ENCODE results near the gene NANOS3. TPM values are rescaled to one million over a fixed set of nuclear protein-coding genes. Genes with fewer than 3 reads are reported as not detected.

Gene NANOS3
- total RNA-seq, 1 donor from 2014 or later, result 0.68 TPM

DNA sequence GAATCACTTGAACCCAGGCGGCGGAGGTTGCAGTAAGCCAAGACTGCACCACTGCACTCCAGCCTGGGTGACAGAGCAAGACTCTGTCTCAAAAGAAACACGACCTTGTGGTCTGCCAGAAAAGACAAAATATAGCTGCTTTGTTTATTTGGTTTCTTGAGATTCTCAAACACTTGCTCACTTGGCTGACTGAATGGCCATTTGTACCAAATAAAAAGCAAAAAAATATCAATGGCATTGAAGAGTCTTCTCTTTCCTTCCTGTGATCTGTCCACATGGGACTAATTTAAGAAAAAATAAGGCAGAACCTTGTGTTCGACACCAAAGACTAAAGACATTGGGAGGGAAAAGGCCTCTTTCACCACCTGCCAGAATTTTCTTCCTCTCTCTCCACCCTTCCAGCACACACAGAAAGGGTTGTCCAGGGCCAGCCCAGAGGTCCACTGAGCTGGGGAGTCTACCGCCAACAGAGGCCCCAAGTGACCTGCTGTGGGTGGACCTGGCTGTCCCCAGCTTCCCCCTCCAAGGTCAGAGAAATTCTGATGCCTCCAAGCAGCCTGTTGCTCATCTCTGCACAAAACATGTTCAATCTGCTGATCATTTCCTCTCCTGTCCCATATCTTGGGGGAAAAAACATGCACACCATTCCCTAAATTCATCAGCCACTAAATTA lies 23.1 kb downstream of the NANOS3 start:
- intact Hi-C loops (cut with DNase I), result no loop called here
- H3K4me1 ChIP-seq, result no peaks in the 10 kb centered on the region
- TF ChIP-seq, protein P1, sequence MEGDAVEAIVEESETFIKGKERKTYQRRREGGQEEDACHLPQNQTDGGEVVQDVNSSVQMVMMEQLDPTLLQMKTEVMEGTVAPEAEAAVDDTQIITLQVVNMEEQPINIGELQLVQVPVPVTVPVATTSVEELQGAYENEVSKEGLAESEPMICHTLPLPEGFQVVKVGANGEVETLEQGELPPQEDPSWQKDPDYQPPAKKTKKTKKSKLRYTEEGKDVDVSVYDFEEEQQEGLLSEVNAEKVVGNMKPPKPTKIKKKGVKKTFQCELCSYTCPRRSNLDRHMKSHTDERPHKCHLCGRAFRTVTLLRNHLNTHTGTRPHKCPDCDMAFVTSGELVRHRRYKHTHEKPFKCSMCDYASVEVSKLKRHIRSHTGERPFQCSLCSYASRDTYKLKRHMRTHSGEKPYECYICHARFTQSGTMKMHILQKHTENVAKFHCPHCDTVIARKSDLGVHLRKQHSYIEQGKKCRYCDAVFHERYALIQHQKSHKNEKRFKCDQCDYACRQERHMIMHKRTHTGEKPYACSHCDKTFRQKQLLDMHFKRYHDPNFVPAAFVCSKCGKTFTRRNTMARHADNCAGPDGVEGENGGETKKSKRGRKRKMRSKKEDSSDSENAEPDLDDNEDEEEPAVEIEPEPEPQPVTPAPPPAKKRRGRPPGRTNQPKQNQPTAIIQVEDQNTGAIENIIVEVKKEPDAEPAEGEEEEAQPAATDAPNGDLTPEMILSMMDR (IDR thresholded peaks at IDR 0.05), result no peak
- no peaks in the 10 kb centered on the region for H3K9me3 ChIP-seq
- no peak for ATAC-seq
- no peak overlapping the region for H3K27ac ChIP-seq
- no peaks in the 10 kb centered on the region for H3K27me3 ChIP-seq (ENCODE audit: low read depth)
- no peak overlapping the region for H3K4me3 ChIP-seq
- no peaks in the 10 kb centered on the region for H3K36me3 ChIP-seq
- no peak for DNase-seq

DNA sequence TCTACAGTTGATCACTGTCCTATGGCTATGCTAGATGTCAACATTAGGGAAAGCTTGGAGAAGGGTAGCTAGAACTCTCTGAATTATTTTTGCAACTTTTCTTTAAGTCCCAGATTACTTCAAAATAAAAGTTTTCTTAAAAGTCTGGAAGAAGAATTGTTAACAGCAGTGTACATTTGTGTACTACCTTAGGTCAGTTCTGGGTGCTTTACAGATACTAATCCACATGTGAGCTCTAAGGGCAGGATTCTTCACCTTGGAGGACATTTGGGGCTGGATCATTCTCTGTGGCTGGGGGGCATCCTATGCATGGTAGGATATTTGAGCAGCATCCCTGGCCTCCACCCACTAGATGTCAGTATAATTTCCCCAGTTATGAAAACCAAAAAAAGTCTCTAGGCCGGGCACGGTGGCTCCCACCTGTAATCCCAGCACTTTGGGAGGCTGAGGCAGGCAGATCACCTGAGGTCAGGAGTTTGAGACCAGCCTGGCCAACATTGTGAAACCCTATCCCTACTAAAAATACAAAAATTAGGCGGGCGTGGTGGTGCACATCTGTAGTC lies 26.1 kb downstream of the NANOS3 start:
- Histone ChIP-seq H3K4me3 (no peak overlapping the region), H3K27ac (no peak overlapping the region), H3K4me1 (peaks cover 22% of the 10 kb centered on the region), H3K36me3 (no peaks in the 10 kb centered on the region), H3K27me3 (ENCODE audit: low read depth) (no peaks in the 10 kb centered on the region), H3K9me3 (no peaks in the 10 kb centered on the region)
- intact Hi-C loops (cut with DNase I), result no loop called here
- no peak for DNase-seq
- no peak for ATAC-seq
- TF ChIP-seq, protein P1 (IDR thresholded peaks at IDR 0.05), result peak; percentile 45

DNA sequence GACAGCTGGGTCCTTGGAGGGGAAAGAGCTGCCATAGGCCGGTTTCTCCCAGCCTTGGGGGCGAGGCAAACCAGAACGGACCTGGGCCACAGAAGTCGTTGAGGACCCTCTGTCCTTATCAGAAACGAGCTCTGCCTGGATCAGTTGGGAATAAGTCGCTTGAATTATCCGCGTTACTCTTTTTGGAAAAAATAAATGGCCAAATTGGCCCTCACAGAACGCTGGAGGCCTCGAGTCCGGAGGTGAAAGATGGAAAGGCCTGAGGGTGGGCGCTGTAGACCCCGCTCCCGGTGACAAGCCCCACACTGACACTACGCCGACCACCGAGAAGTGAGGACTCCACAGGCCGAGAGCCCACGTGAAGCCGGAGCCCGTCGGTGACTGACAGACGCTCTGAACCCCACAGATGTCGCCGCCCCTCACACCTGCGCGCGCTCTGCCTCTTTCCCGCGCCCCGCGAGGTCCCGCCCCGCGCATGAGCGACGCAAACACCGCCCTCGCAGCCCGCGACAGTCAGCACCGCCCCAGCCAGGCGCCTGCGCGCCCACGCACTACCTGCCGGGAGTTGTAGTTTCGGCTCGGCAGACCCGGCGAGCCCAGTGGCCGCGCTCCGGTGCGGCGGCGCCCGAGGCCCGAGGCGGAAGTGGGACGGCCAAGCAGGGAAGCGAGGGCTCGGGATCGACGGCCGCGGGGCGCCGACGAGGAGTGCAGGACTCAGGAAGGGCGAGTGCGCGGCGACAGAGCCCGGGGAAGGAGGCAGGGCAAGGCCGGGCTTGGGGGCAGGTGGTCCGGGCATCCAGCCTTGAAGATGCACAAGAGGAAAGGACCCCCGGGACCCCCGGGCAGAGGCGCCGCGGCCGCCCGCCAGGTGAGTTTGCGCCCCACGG lies 28.9 kb downstream of the NANOS3 start, which contains the start of the genes BRME1 and CC2D1A:
Gene BRME1, minus strand, starts transcription at position 484 of the 887 bp plus-strand sequence. CDS start 1,225 bp downstream, outside the sequence.
Gene CC2D1A, plus strand, starts transcription at position 568 of the 887 bp plus-strand sequence. Its CDS starts 241 bp downstream, at position 809.
- peak within 1 kb of the TSS; percentile 84 for H3K4me3 ChIP-seq
- peak; percentile 99 to 100 for ATAC-seq

GRCh38 chr19:13906521-13906904 lies 29.6 kb downstream of the NANOS3 start:
- peak overlapping the region; percentile 81 for H3K27ac ChIP-seq
- intact Hi-C loops (cut with DNase I), result no loop called here
- peak; percentile 64 for DNase-seq

More for the DNA sequence above, 28.9 kb downstream of the NANOS3 start, which contains the start of the genes BRME1 and CC2D1A:
- Histone ChIP-seq H3K4me1 (peaks cover 22% of the 10 kb centered on the region), H3K9me3 (no peaks in the 10 kb centered on the region), H3K27me3 (ENCODE audit: low read depth) (no peaks in the 10 kb centered on the region), H3K36me3 (peaks cover 16% of the 10 kb centered on the region), H3K27ac (peak within 1 kb of the TSS; percentile 81)
- TF ChIP-seq, protein P1 (IDR thresholded peaks at IDR 0.05), result no peak
- intact Hi-C loops (cut with DNase I), result no loop called here
- DNase-seq, result peak; percentile 97

GRCh38 chr19:13906910-13907309 lies 30.0 kb downstream of the NANOS3 start:
- Histone ChIP-seq H3K4me1 (peaks cover 22% of the 10 kb centered on the region), H3K9me3 (no peaks in the 10 kb centered on the region), H3K36me3 (peaks cover 25% of the 10 kb centered on the region), H3K27ac (no peak overlapping the region), H3K27me3 (ENCODE audit: low read depth) (no peaks in the 10 kb centered on the region), H3K4me3 (peak overlapping the region; percentile 84)
- TF ChIP-seq, protein P1 (IDR thresholded peaks at IDR 0.05), result no peak
- intact Hi-C loops (cut with DNase I), result no loop called here
- ATAC-seq (no peak), DNase-seq (no peak)

More at GRCh38 chr19:13906521-13906904, 29.6 kb downstream of the NANOS3 start:
- TF ChIP-seq, protein P1 (IDR thresholded peaks at IDR 0.05), result no peak
- Histone ChIP-seq H3K36me3 (peaks cover 21% of the 10 kb centered on the region), H3K4me1 (peaks cover 22% of the 10 kb centered on the region), H3K4me3 (peak overlapping the region; percentile 84), H3K9me3 (no peaks in the 10 kb centered on the region), H3K27me3 (ENCODE audit: low read depth) (no peaks in the 10 kb centered on the region)
- ATAC-seq, result peak; percentile 86

Data from lower lobe of right lung (tissue), 2 donors.